Naive thymus-derived CD8-positive, alpha-beta T cell (primary cell): ENCODE results near the gene GAREM1. TPM values are rescaled to one million over a fixed set of nuclear protein-coding genes. Genes with fewer than 3 reads are reported as not detected.

ENCODE experiments used
- ATAC-seq, 2 donors: fragments of 150-1000 bp; cut with Tn5 transposase in 1 of 2; sonication (Bioruptor Pico), chemical (Tn5 transposase) in 1 of 2; 1 replicate in 1 of 2; 2 replicates in 1 of 2; pipeline ENCODE4 v1.10.0; 2021; ENCODE audit warnings: mild to moderate bottlenecking in 2 of 2, moderate library complexity in 2 of 2
- POLR2A ChIA-PET: fragments of 350-600 bp; sonication (Branson Sonifier 250); formaldehyde crosslinking; loops from one replicate; lab custom pipeline; 2021; ENCODE audit warnings: antibody characterized with exemption; lab: Charles Lee
- DNase-seq, 10 donors: peaks; one replicate each; pipeline versions ENCODE4 v3.0.0 to v3.0.0-alpha.2; 2020 to 2022
- H3K27ac Mint-ChIP-seq, 10 donors: one replicate each; pipeline ENCODE4 v1.8.0; 2020 to 2022; ENCODE audit warnings: mild to moderate bottlenecking in 10 of 10, mixed read lengths in 10 of 10, moderate library complexity in 4 of 10, inconsistent platforms in 1 of 10
- H3K27me3 Mint-ChIP-seq, 5 donors: one replicate each; pipeline ENCODE4 v1.8.0; 2021 to 2022; ENCODE audit warnings: mixed read lengths in 5 of 5
- H3K36me3 Mint-ChIP-seq, 3 donors: one replicate each; pipeline ENCODE4 v1.8.0; 2020 to 2022; ENCODE audit warnings: mixed read lengths in 3 of 3, mild to moderate bottlenecking in 2 of 3, inconsistent platforms in 1 of 3
- H3K4me1 Mint-ChIP-seq, 4 donors: one replicate each; pipeline ENCODE4 v1.8.0; 2021 to 2022; ENCODE audit warnings: mixed read lengths in 4 of 4
- H3K4me3 Mint-ChIP-seq, 10 donors: one replicate each; pipeline ENCODE4 v1.8.0; 2020 to 2022; ENCODE audit warnings: mild to moderate bottlenecking in 10 of 10, mixed read lengths in 10 of 10, moderate library complexity in 6 of 10, inconsistent platforms in 1 of 10
- H3K9me3 Mint-ChIP-seq, 9 donors: one replicate each; pipeline ENCODE4 v1.8.0; 2020 to 2022; ENCODE audit warnings: mixed read lengths in 9 of 9, mild to moderate bottlenecking in 3 of 9, inconsistent platforms in 1 of 9, moderate library complexity in 1 of 9
- polyA plus RNA-seq, 3 donors: library from polyadenylated mRNA; unstranded; fragments of 300-500 nt; fragmentation: Illumina TruSeq; gene quantifications; one replicate each; pipeline ENCODE4 v1.2.3, GENCODE V29; 2021
- total RNA-seq, 8 experiments: library from RNA in 2 of 8; stranded (reverse) in 2 of 8; gene quantifications; one replicate each; pipeline ENCODE4 v1.2.3 and lab custom pipeline; 2021 to 2026

Gene GAREM1
- total and polyA plus RNA-seq, 5 experiments from 2014 or later, result 0.36 to 2.3 (median 0.78) TPM; not detected in 1

GRCh38 chr18:32450874-32451273 lies 19.8 kb downstream of the GAREM1 start:
- no peaks in the 10 kb centered on the region for H3K36me3 Mint-ChIP-seq
- no peak overlapping the region for H3K27ac Mint-ChIP-seq
- H3K27me3 Mint-ChIP-seq, result peaks cover 18 to 36% (median 26%) of the 10 kb centered on the region in 5 donors
- no peak for ATAC-seq
- DNase-seq, result no peak
- POLR2A ChIA-PET, result no interaction called here
- H3K4me1 Mint-ChIP-seq, result no peaks in the 10 kb centered on the region
- H3K4me3 Mint-ChIP-seq, result no peak overlapping the region
- no peaks in the 10 kb centered on the region for H3K9me3 Mint-ChIP-seq

GRCh38 chr18:32450026-32450691 lies 20.5 kb downstream of the GAREM1 start:
- ATAC-seq (no peak), DNase-seq (no peak)
- POLR2A ChIA-PET, result no interaction called here
- Mint-ChIP-seq H3K9me3 (no peaks in the 10 kb centered on the region), H3K36me3 (no peaks in the 10 kb centered on the region), H3K27me3 (peaks cover 17 to 29% (median 21%) of the 10 kb centered on the region in 5 donors), H3K27ac (no peak overlapping the region), H3K4me3 (no peak overlapping the region), H3K4me1 (no peaks in the 10 kb centered on the region)

GRCh38 chr18:32446780-32447179 lies 23.9 kb downstream of the GAREM1 start:
- Mint-ChIP-seq H3K4me3 (no peak overlapping the region), H3K36me3 (no peaks in the 10 kb centered on the region), H3K9me3 (no peaks in the 10 kb centered on the region), H3K27ac (no peak overlapping the region), H3K27me3 (peaks cover 3 to 13% (median 10%) of the 10 kb centered on the region in 5 donors), H3K4me1 (no peaks in the 10 kb centered on the region)
- no peak for ATAC-seq
- DNase-seq, result no peak
- POLR2A ChIA-PET, result no interaction called here

GRCh38 chr18:32445846-32446245 lies 24.8 kb downstream of the GAREM1 start:
- Mint-ChIP-seq H3K4me1 (no peaks in the 10 kb centered on the region), H3K4me3 (no peak overlapping the region), H3K27ac (no peak overlapping the region), H3K36me3 (no peaks in the 10 kb centered on the region), H3K9me3 (no peaks in the 10 kb centered on the region), H3K27me3 (peaks cover 6 to 12% (median 10%) of the 10 kb centered on the region in 5 donors)
- POLR2A ChIA-PET, result no interaction called here
- ATAC-seq (no peak), DNase-seq (no peak)

DNA sequence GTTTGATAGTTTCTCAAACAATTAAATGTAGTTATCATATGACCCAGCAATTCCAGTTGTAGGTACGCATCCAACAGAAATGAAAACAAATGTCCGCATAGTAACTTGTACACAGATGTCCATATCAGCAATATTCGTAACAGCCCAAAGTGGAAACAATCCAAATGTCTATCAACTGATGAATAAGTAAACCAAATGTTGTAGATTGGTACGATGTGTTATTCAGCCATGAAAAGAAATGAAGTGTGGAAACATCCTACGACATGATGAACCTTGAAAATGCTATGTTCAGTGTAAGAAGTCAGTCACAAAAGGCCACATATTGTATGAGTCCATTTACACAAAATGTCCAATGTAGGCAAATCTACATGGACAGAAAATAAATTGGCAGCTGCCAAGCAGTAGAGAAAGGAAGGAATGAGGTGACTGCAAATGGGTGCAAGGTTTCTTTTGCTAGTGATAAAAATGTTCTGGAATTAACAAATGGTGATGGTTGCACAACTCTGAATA lies 26.9 kb downstream of the GAREM1 start:
- ATAC-seq (no peak), DNase-seq (no peak)
- POLR2A ChIA-PET, result no interaction called here
- Mint-ChIP-seq H3K4me3 (no peak overlapping the region), H3K27ac (no peak overlapping the region), H3K27me3 (peaks cover 4 to 26% (median 11%) of the 10 kb centered on the region in 5 donors), H3K36me3 (no peaks in the 10 kb centered on the region), H3K9me3 (peaks cover 0 to 3% (median 0%) of the 10 kb centered on the region in 9 donors), H3K4me1 (no peaks in the 10 kb centered on the region)

DNA sequence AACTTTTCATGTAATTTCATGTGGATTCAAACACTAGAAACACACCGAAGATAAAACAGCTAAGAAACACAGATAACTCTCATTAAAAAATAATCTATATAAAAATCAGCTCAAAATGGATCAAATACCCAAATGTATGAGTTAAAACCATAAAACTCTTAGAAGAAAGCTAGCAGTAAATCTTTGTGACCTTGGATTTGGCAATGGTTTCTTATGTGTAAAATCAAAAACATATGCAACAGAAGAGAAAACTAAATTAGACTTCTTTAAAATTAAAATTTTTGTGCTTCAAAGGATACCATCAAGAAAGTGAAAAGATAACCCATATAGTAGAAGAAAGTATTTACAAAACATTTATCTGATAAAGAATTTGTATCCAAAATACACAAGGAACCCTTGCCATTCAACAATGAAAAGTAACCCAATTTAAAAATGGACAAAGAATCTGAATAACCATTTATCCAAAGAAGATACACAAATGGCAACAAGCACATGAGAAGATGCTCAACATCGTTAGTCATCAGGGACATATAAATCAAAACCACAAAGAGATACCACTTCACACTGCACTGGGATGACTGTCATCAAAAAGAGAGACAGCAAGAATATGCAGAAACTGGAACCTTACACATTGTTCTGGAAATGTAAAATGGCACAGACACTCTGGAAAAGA lies 27.5 kb downstream of the GAREM1 start:
- POLR2A ChIA-PET, result no interaction called here
- Mint-ChIP-seq H3K27ac (no peak overlapping the region), H3K27me3 (peaks cover 4 to 26% (median 10%) of the 10 kb centered on the region in 5 donors), H3K4me3 (no peak overlapping the region), H3K9me3 (peaks cover 0 to 3% (median 0%) of the 10 kb centered on the region in 9 donors), H3K36me3 (no peaks in the 10 kb centered on the region), H3K4me1 (no peaks in the 10 kb centered on the region)
- ATAC-seq (no peak), DNase-seq (no peak)

DNA sequence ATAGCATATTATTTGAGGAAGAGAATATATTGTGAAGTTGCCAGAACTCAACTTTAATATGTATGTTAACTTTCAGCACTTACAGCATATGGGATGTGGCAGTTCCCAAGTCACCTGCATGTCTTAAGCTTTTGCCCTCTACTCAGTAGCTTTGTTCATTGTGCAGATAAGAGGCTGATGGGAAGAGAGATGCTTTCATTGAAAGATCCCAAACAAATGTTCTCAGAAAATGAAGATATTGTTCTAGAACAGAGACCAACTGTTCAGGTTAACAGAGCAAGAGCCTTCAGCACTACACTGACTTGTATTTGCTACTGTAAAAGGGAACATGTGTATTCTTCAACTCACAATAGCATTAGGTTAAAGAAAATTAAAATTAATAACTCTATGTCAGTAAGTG lies 28.1 kb downstream of the GAREM1 start:
- ATAC-seq, result no peak
- DNase-seq, result no peak
- no peaks in the 10 kb centered on the region for H3K4me1 Mint-ChIP-seq
- H3K9me3 Mint-ChIP-seq, result peaks cover 0 to 3% (median 0%) of the 10 kb centered on the region in 9 donors
- H3K4me3 Mint-ChIP-seq, result no peak overlapping the region
- peaks cover 4 to 26% (median 10%) of the 10 kb centered on the region in 5 donors for H3K27me3 Mint-ChIP-seq
- POLR2A ChIA-PET, result no interaction called here
- no peak overlapping the region for H3K27ac Mint-ChIP-seq
- no peaks in the 10 kb centered on the region for H3K36me3 Mint-ChIP-seq

GRCh38 chr18:32441533-32441932 lies 29.1 kb downstream of the GAREM1 start:
- Mint-ChIP-seq H3K9me3 (peaks cover 0 to 3% (median 0%) of the 10 kb centered on the region in 9 donors), H3K27ac (peak overlapping the region in 1 of 10 donors; percentile 1), H3K4me3 (no peak overlapping the region), H3K36me3 (no peaks in the 10 kb centered on the region), H3K4me1 (no peaks in the 10 kb centered on the region), H3K27me3 (peaks cover 4 to 26% (median 10%) of the 10 kb centered on the region in 5 donors)
- ATAC-seq (no peak), DNase-seq (no peak)
- POLR2A ChIA-PET, result no interaction called here

GRCh38 chr18:32440518-32440917 lies 30.2 kb downstream of the GAREM1 start:
- Mint-ChIP-seq H3K4me3 (no peak overlapping the region), H3K27me3 (peaks cover 3 to 26% (median 10%) of the 10 kb centered on the region in 5 donors), H3K9me3 (peaks cover 0 to 3% (median 0%) of the 10 kb centered on the region in 9 donors), H3K27ac (no peak overlapping the region), H3K36me3 (no peaks in the 10 kb centered on the region), H3K4me1 (no peaks in the 10 kb centered on the region)
- POLR2A ChIA-PET, result no interaction called here
- ATAC-seq, result no peak
- DNase-seq, result no peak

DNA sequence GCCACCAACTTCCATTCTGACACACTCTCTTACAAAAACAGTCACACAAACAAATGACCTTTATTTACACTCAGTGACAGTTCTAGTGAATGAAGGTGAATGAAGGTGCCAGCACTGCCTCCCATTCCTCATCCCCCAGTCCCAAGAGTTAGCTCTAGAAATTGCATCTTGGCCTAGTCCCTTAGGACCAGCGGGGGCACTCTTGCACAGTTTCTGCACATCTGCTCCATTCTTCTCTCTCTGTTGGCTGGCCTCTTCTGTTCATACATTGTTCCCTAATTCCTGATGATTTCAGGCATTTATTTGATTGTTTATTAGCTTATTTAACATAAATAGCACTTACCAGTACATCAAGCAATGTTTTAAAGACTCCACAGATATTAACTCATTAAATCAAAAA lies 30.9 kb downstream of the GAREM1 start:
- Mint-ChIP-seq H3K36me3 (no peaks in the 10 kb centered on the region), H3K27me3 (peaks cover 3 to 26% (median 12%) of the 10 kb centered on the region in 5 donors), H3K27ac (no peak overlapping the region), H3K4me1 (no peaks in the 10 kb centered on the region), H3K9me3 (peaks cover 0 to 3% (median 0%) of the 10 kb centered on the region in 9 donors), H3K4me3 (no peak overlapping the region)
- POLR2A ChIA-PET, result no interaction called here
- no peak for DNase-seq
- ATAC-seq, result peak in 1 of 2 donors; percentile 30

GRCh38 chr18:32439241-32439640 lies 31.4 kb downstream of the GAREM1 start:
- no peak for DNase-seq
- POLR2A ChIA-PET, result no interaction called here
- Mint-ChIP-seq H3K9me3 (peaks cover 0 to 3% (median 0%) of the 10 kb centered on the region in 9 donors), H3K27ac (no peak overlapping the region), H3K4me1 (no peaks in the 10 kb centered on the region), H3K27me3 (peaks cover 0 to 26% (median 13%) of the 10 kb centered on the region in 5 donors), H3K36me3 (no peaks in the 10 kb centered on the region), H3K4me3 (no peak overlapping the region)
- ATAC-seq, result no peak

DNA sequence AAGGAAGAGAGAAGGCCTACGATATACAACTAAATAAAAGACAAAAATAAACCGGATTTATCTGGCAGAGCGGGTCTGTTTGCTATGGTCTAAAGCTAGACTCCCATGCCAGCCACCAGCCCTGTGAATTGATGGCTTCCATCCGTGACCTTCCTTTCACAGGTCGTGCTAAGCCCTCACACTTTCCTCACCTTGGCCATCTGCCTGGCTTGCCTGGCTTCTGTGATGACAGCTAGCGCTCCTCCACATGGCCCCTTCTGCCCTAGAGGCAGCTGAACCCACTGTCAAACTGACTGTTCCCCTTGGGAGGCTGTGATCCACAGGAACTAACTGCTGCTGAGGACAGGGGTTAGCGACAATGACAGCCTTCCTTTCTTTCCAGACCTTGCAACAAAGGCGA lies 32.5 kb downstream of the GAREM1 start:
- Mint-ChIP-seq H3K36me3 (peaks cover 0 to under 1% (median 0%) of the 10 kb centered on the region in 3 donors), H3K4me1 (no peaks in the 10 kb centered on the region), H3K27ac (no peak overlapping the region), H3K4me3 (no peak overlapping the region), H3K9me3 (peaks cover 0 to 3% (median 0%) of the 10 kb centered on the region in 9 donors), H3K27me3 (peaks cover 2 to 27% (median 9%) of the 10 kb centered on the region in 5 donors)
- POLR2A ChIA-PET, result no interaction called here
- DNase-seq, result no peak
- ATAC-seq, result no peak
